Adrenal gland (tissue), 12 donors: ENCODE measurements around the gene SLC38A8. TPM values are rescaled to one million over a fixed set of nuclear protein-coding genes. Genes with fewer than 3 reads are reported as not detected.

Experiments
- DNase-seq, 7 donors: peaks; one replicate each; pipeline ENCODE4 v3.0.0-alpha.2; 2019 to 2020
- H3K27ac ChIP-seq, 5 donors: fragments of 200-600 bp; sonication (generic) in 4 of 5; 1 replicate in 3 of 5; 2 replicates in 2 of 5; pipeline versions ENCODE4 v1.5.1 to v1.8.0; 2016 to 2020; ENCODE audit warnings: mild to moderate bottlenecking in 1 of 5
- H3K27me3 ChIP-seq: fragments of 200-600 bp; 2 replicates; pipeline ENCODE4 v1.8.0; 2021
- H3K36me3 ChIP-seq, 2 donors: fragments of 200-600 bp; replicated peaks in 1 of 2; 1 replicate in 1 of 2; 2 replicates in 1 of 2; pipeline versions ENCODE4 v1.5.1 to v1.8.0; 2018 to 2022
- H3K4me1 ChIP-seq, 2 donors: fragments of 200-600 bp; replicated peaks in 1 of 2; 1 replicate in 1 of 2; 2 replicates in 1 of 2; pipeline versions ENCODE4 v1.5.1 to v1.8.0; 2018 to 2021
- H3K4me3 ChIP-seq, 4 donors: fragments of 200-600 bp; sonication (generic) in 3 of 4; one replicate each; pipeline ENCODE4 v1.5.1; 2016 to 2018
- H3K9me3 ChIP-seq, 3 donors: fragments of 200-600 bp; sonication (generic) in 1 of 3; replicated peaks in 1 of 3; 1 replicate in 2 of 3; 2 replicates in 1 of 3; pipeline versions ENCODE4 v1.5.1 to v1.8.0; 2016 to 2021
- POLR2A ChIP-seq, 2 donors: fragments of 450-650 bp; IDR thresholded peaks; one replicate each; pipeline ENCODE4 v1.6.1; 2017; ENCODE audit warnings: antibody characterized with exemption in 2 of 2, mild to moderate bottlenecking in 2 of 2, moderate library complexity in 1 of 2
- WGBS, 4 donors: extraction: QIAGEN DNeasy Blood & Tissue Kit in 2 of 4; methylation state at CpG; one replicate each; pipeline versions ENCODE4 v1.1.5 to v1.1.7; 2013 to 2017; 5-methylcytosine and 5-hydroxymethylcytosine counted together
- intact Hi-C, 2 donors: fragments of 100-400 bp; cut with DNase I; formaldehyde crosslinking; loops; one replicate each; pipeline versions ENCODE4 v1.14.1 to v1.15.0; 2022 to 2023
- polyA plus RNA-seq, 3 donors: library from polyadenylated mRNA; stranded (reverse); fragments of 200-250 nt in 2 of 3; fragments of 350-450 nt in 1 of 3; fragmentation: Illumina TruSeq in 1 of 3; extraction: RNeasy Lipid Tissue Mini Kit (QIAGEN cat#74804) in 1 of 3; gene quantifications; one replicate each; pipeline ENCODE4 v1.2.3, GENCODE V29; 2013 to 2014
- total RNA-seq, 9 donors: library from RNA; depleted of rRNA in 4 of 9; stranded (reverse); fragments of >200 nt in 4 of 9; fragments of 120-200 nt in 1 of 9; fragmentation: NEBNext Ultra II Directional in 1 of 9; extraction: Animal tissue kit (Norgen Biotek cat#: 25700) in 1 of 9; gene quantifications; one replicate each; pipeline versions ENCODE4 v1.1.0 to v1.2.4, GENCODE V29; 2013 to 2023
- TF ChIP-seq, protein P1 (sequence below), 6 experiments: fragments of 450-650 bp in 4 of 6; fragments of 200-600 bp in 2 of 6; sonication (generic) in 1 of 6; IDR thresholded peaks; 1 replicate in 5 of 6; 2 replicates in 1 of 6; pipeline versions ENCODE4 v1.5.1 to v1.8.0; 2016 to 2021; ENCODE audit warnings: antibody characterized with exemption in 6 of 6, mild to moderate bottlenecking in 2 of 6, moderate library complexity in 1 of 6
- donor health status: healthy with polysubstance abuse.
- donor health status: Bipolar disorder and iron deficiency.
- donor health status: DM: yes; HTN: yes; CAD: no.
- donor health status: DM: no; HTN: no; CAD: no.
- donor health status: DM: no; HTN: no; CAD: no.
- donor health status: DM: yes; HTN: yes; CAD: no.

SLC38A8 gene
- total and polyA plus RNA-seq, 12 donors: 0.07 to 1.3 (median 0.60) TPM; not detected in 6

DNA sequence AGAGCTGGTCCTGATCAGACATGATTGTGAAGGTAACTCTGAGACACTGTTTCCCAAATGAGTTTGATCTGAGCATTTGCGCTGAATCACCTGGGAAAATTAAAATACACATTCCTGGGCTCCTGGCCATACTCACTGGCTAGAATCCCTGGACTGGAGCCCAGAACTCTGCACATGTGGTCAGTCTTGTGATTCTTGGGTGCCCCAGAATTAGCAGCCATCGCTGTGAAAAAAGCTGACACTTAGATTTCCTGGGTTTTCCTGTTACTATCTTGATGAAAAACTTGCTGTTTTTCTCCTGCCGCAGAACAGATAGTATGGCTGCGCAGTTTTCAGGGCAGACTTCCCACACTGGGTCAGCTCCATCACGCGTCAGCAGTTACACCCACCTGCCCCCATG is 50.0 kb downstream of the SLC38A8 start:
- Histone ChIP-seq H3K27ac (peak overlapping the region in 2 of 5 donors; percentile 10 to 12), H3K36me3 (no peaks in the 10 kb centered on the region), H3K9me3 (no peaks in the 10 kb centered on the region), H3K4me3 (no peak overlapping the region), H3K27me3 (no peaks in the 10 kb centered on the region), H3K4me1 (no peaks in the 10 kb centered on the region)
- DNase-seq: peak; percentile 53 to 74 (median 62)
- 51 to 66% (median 62%) methylated on average over 4 to 6 of the region's 6 CpGs for WGBS, 4 donors
- intact Hi-C loops: no loop called here
- TF ChIP-seq, protein P1, sequence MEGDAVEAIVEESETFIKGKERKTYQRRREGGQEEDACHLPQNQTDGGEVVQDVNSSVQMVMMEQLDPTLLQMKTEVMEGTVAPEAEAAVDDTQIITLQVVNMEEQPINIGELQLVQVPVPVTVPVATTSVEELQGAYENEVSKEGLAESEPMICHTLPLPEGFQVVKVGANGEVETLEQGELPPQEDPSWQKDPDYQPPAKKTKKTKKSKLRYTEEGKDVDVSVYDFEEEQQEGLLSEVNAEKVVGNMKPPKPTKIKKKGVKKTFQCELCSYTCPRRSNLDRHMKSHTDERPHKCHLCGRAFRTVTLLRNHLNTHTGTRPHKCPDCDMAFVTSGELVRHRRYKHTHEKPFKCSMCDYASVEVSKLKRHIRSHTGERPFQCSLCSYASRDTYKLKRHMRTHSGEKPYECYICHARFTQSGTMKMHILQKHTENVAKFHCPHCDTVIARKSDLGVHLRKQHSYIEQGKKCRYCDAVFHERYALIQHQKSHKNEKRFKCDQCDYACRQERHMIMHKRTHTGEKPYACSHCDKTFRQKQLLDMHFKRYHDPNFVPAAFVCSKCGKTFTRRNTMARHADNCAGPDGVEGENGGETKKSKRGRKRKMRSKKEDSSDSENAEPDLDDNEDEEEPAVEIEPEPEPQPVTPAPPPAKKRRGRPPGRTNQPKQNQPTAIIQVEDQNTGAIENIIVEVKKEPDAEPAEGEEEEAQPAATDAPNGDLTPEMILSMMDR (IDR thresholded peaks at IDR 0.05): no peak
- no peak for TF ChIP-seq POLR2A (IDR thresholded peaks at IDR 0.05)

DNA sequence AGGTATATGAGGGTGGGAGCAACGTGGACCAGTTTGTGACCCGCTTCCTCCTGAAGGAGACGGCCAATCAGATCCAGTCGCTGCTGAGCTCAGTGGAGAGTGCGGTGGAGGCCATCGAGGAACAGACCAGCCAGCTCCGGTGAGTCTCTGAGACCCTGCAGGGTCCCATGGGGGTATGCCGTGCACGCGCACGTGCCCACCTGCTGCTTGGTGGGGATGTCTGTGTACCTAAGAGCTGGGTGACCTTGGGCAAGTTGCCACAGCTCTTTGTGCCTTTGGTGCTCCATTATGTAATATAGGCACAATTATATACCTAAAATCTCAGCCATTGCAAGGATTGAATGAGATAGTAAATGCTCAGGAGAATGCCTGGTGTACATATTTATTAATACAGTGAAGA is 52.1 kb downstream of the SLC38A8 start:
- Histone ChIP-seq H3K27ac (no peak overlapping the region), H3K4me1 (no peaks in the 10 kb centered on the region), H3K9me3 (no peaks in the 10 kb centered on the region), H3K36me3 (no peaks in the 10 kb centered on the region), H3K27me3 (no peaks in the 10 kb centered on the region), H3K4me3 (no peak overlapping the region)
- intact Hi-C loops: no loop called here
- WGBS, 4 donors: 91 to 96% (median 92%) methylated on average over 5 to 11 of the region's 11 CpGs
- DNase-seq: no peak
- TF ChIP-seq, protein P1 (IDR thresholded peaks at IDR 0.05): no peak
- TF ChIP-seq POLR2A (IDR thresholded peaks at IDR 0.05): no peak

DNA sequence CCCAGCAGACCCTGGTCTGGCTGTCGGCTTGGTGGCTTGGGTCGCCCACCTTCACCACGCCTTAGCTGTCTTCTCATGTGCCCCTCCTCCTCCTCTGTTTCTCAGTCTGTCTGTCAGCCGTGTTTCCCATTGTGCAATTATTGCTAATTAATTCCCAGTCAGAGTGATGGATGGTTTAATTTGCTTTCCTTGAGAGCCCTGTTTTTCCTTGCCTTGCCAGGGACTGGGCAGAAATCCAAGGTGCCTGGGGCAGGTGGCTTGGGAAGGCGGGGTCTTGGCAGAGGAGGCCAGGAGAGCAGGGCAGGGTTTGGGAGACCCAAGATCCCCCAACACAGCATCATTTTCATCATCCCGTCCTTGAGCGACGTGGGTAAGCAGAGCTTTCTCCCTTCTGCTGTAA is 53.3 kb downstream of the SLC38A8 start:
- Histone ChIP-seq H3K4me1 (no peaks in the 10 kb centered on the region), H3K27ac (no peak overlapping the region), H3K9me3 (no peaks in the 10 kb centered on the region), H3K27me3 (no peaks in the 10 kb centered on the region), H3K36me3 (no peaks in the 10 kb centered on the region), H3K4me3 (no peak overlapping the region)
- TF ChIP-seq POLR2A (IDR thresholded peaks at IDR 0.05): no peak
- TF ChIP-seq, protein P1 (IDR thresholded peaks at IDR 0.05): no peak
- intact Hi-C loops: no loop called here
- 56 to 69% (median 61%) methylated on average over 7 to 8 of the region's 8 CpGs for WGBS, 4 donors
- DNase-seq: no peak

DNA sequence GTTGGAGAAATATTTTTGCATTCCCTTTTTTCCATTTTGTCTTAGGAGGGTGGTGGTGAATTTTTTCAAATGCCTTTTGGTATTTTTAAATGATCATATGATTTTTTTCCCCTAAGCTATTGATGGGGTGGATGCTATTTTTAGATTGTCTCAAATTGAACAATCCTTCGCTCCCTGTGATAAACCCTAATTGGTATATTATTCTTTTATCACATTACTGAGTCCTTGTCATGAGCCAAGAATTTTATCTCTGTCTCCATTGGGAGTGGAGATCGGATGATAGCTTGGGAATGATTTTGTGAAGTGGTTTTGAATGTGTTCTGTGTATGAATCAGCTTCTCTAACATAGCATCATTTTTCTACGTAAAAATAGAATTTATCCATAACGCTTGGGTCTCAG is 59.1 kb downstream of the SLC38A8 start:
- no peak for TF ChIP-seq POLR2A (IDR thresholded peaks at IDR 0.05)
- TF ChIP-seq, protein P1 (IDR thresholded peaks at IDR 0.05): no peak
- H3K4me3 ChIP-seq: no peak overlapping the region
- no peaks in the 10 kb centered on the region for H3K27me3 ChIP-seq
- H3K27ac ChIP-seq: no peak overlapping the region
- intact Hi-C loops: no loop called here
- H3K4me1 ChIP-seq: no peaks in the 10 kb centered on the region
- DNase-seq: no peak
- H3K9me3 ChIP-seq: peaks cover 0 to 3% (median 0%) of the 10 kb centered on the region in 3 donors
- 42 to 51% (median 50%) methylated on average over 4 of the region's 4 CpGs for WGBS, 4 donors
- no peaks in the 10 kb centered on the region for H3K36me3 ChIP-seq
